H9 (cell line): ENCODE measurements around the gene LDLR. TPM values are rescaled to one million over a fixed set of nuclear protein-coding genes. Genes with fewer than 3 reads are reported as not detected.
"Not testable (repeated sequence)": the region's sequence is repeated elsewhere in the genome, so short reads cannot be mapped to it uniquely, and the experiment has no call there.

ENCODE experiments used
- DNase-seq: peaks from one replicate; pipeline ENCODE4 v3.0.0-alpha.2; 2017
- H2AFZ ChIP-seq: one replicate; pipeline ENCODE4 v1.6.1; 2013; ENCODE audit warnings: mild to moderate bottlenecking, low read length, control low read depth, moderate library complexity
- H2AK5ac ChIP-seq: 2 replicates; pipeline ENCODE4 v1.6.1; 2013; ENCODE audit warnings: low read length, control low read depth, mixed read lengths; ENCODE audit not compliant: insufficient read length
- H2BK120ac ChIP-seq: one replicate; pipeline ENCODE4 v1.6.1; 2013; ENCODE audit warnings: low read depth, mild to moderate bottlenecking, low read length, control low read depth, inconsistent platforms; ENCODE audit not compliant: poor library complexity, severe bottlenecking
- H2BK12ac ChIP-seq: 2 replicates; pipeline ENCODE4 v1.6.1; 2013; ENCODE audit warnings: low read length, control low read depth, mixed read lengths, low read depth; ENCODE audit not compliant: insufficient read length
- H2BK15ac ChIP-seq: 2 replicates; pipeline ENCODE4 v1.6.1; 2013; ENCODE audit warnings: low read depth, low read length, control low read depth
- H2BK20ac ChIP-seq: one replicate; pipeline ENCODE4 v1.6.1; 2013; ENCODE audit warnings: low read depth, mild to moderate bottlenecking, low read length, control low read depth, inconsistent platforms; ENCODE audit not compliant: poor library complexity, severe bottlenecking
- H2BK5ac ChIP-seq: 2 replicates; pipeline ENCODE4 v1.6.1; 2013; ENCODE audit warnings: low read length, control low read depth, mixed read lengths; ENCODE audit not compliant: insufficient read length
- H3K14ac ChIP-seq: 2 replicates; pipeline ENCODE4 v1.6.1; 2013; ENCODE audit warnings: low read length, control low read depth; ENCODE audit not compliant: insufficient read depth
- H3K18ac ChIP-seq: 2 replicates; pipeline ENCODE4 v1.6.1; 2013; ENCODE audit warnings: low read depth, mild to moderate bottlenecking, mixed read lengths, low read length, control low read depth; ENCODE audit not compliant: insufficient read length
- H3K23ac ChIP-seq: 2 replicates; pipeline ENCODE4 v1.6.1; 2013; ENCODE audit warnings: low read length, control low read depth, mixed read lengths, low read depth; ENCODE audit not compliant: insufficient read length
- H3K23me2 ChIP-seq: 2 replicates; pipeline ENCODE4 v1.6.1; 2013; ENCODE audit warnings: low read depth, mild to moderate bottlenecking, mixed read lengths, low read length, control low read depth; ENCODE audit not compliant: insufficient read length, poor library complexity, severe bottlenecking
- H3K27ac ChIP-seq: 2 replicates; pipeline ENCODE4 v1.5.1; 2013; ENCODE audit warnings: low read length, control low read depth, mixed read lengths, low read depth; ENCODE audit not compliant: insufficient read length
- H3K27me3 ChIP-seq: 2 replicates; pipeline ENCODE4 v1.6.1; 2013; ENCODE audit warnings: low read length, control low read depth, inconsistent platforms; ENCODE audit not compliant: insufficient read depth
- H3K4ac ChIP-seq: 2 replicates; pipeline ENCODE4 v1.6.1; 2013; ENCODE audit warnings: low read depth, mild to moderate bottlenecking, control low read depth, inconsistent platforms, low read length, moderate library complexity
- H3K4me1 ChIP-seq: 2 replicates; pipeline ENCODE4 v1.6.1; 2013; ENCODE audit warnings: low read length, control low read depth, inconsistent platforms; ENCODE audit not compliant: insufficient read depth
- H3K4me2 ChIP-seq: 2 replicates; pipeline ENCODE4 v1.6.1; 2013; ENCODE audit warnings: low read length, control low read depth, mixed read lengths; ENCODE audit not compliant: insufficient read length, insufficient read depth
- H3K56ac ChIP-seq: 2 replicates; pipeline ENCODE4 v1.6.1; 2013; ENCODE audit warnings: low read depth, mild to moderate bottlenecking, mixed read lengths, low read length, control low read depth; ENCODE audit not compliant: insufficient read length
- H3K79me1 ChIP-seq: 2 replicates; pipeline ENCODE4 v1.6.1; 2013; ENCODE audit warnings: low read depth, mild to moderate bottlenecking, moderate library complexity, low read length, control low read depth, inconsistent platforms; ENCODE audit not compliant: insufficient read depth, poor library complexity, severe bottlenecking
- H3K79me2 ChIP-seq: 2 replicates; pipeline ENCODE4 v1.6.1; 2013; ENCODE audit warnings: low read length, control low read depth, inconsistent platforms; ENCODE audit not compliant: insufficient read depth
- H3K9ac ChIP-seq: 2 replicates; pipeline ENCODE4 v1.6.1; 2013; ENCODE audit warnings: low read length, control low read depth, mixed read lengths; ENCODE audit not compliant: insufficient read length; ENCODE audit errors: extremely low read depth
- H3K9me3 ChIP-seq: one replicate; pipeline ENCODE4 v1.6.1; 2013; ENCODE audit warnings: low read depth, low read length, inconsistent platforms; ENCODE audit not compliant: control insufficient read depth
- H3T11ph ChIP-seq: one replicate; pipeline ENCODE4 v1.6.1; 2013; ENCODE audit warnings: mild to moderate bottlenecking, low read length, control low read depth, inconsistent platforms
- H4K20me1 ChIP-seq: one replicate; pipeline ENCODE4 v1.6.1; 2013; ENCODE audit not compliant: control insufficient read depth, insufficient read length, insufficient read depth
- H4K5ac ChIP-seq: 2 replicates; pipeline ENCODE4 v1.6.1; 2013; ENCODE audit warnings: low read depth, mild to moderate bottlenecking, mixed read lengths, low read length, control low read depth; ENCODE audit not compliant: insufficient read length
- H4K8ac ChIP-seq: replicated peaks from 2 replicates; pipeline ENCODE4 v1.6.1; 2013; ENCODE audit warnings: low read length, control low read depth, mixed read lengths, low read depth; ENCODE audit not compliant: insufficient read length
- H4K91ac ChIP-seq: 2 replicates; pipeline ENCODE4 v1.6.1; 2013; ENCODE audit warnings: low read depth, mild to moderate bottlenecking, moderate library complexity, mixed read lengths, low read length, control low read depth; ENCODE audit not compliant: insufficient read length
- H3K27ac Mint-ChIP-seq, 3 experiments: 2 replicates in 2 of 3; 3 replicates in 1 of 3; pipeline ENCODE4 v1.8.0; 2020 to 2021; ENCODE audit warnings: mixed read lengths in 3 of 3, mild to moderate bottlenecking in 1 of 3, moderate library complexity in 1 of 3
- H3K27me3 Mint-ChIP-seq: 2 replicates; pipeline ENCODE4 v1.8.0; 2021; ENCODE audit warnings: low read depth, mild to moderate bottlenecking, moderate library complexity, mixed read lengths
- H3K36me3 Mint-ChIP-seq, 3 experiments: 2 replicates in 2 of 3; 3 replicates in 1 of 3; pipeline ENCODE4 v1.8.0; 2020 to 2021; ENCODE audit warnings: low read depth in 3 of 3, mixed read lengths in 3 of 3; ENCODE audit not compliant: insufficient read depth in 1 of 3
- H3K4me1 Mint-ChIP-seq, 2 experiments: 2 replicates each; pipeline ENCODE4 v1.8.0; 2020; ENCODE audit warnings: mixed read lengths in 2 of 2
- H3K4me3 Mint-ChIP-seq, 2 experiments: 2 replicates in 1 of 2; 3 replicates in 1 of 2; pipeline ENCODE4 v1.8.0; 2020 to 2021; ENCODE audit warnings: mild to moderate bottlenecking in 2 of 2, mixed read lengths in 2 of 2, moderate library complexity in 1 of 2
- H3K9me3 Mint-ChIP-seq, 2 experiments: 2 replicates in 1 of 2; 3 replicates in 1 of 2; pipeline ENCODE4 v1.8.0; 2020; ENCODE audit warnings: mild to moderate bottlenecking in 2 of 2, mixed read lengths in 2 of 2, moderate library complexity in 1 of 2
- CTCF ChIP-seq: fragments of 200-600 bp; sonication (generic); conservative IDR thresholded peaks from 3 replicates; pipeline ENCODE4 v1.8.0; 2021; ENCODE audit warnings: antibody characterized with exemption, mild to moderate bottlenecking
- WGBS: extraction: QIAGEN DNeasy Blood & Tissue Kit; methylation state at CpG from one replicate; pipeline ENCODE4 v1.1.7; 2013; ENCODE audit warnings: missing lambda C conversion rate, low lambda C conversion rate, mixed read lengths; ENCODE audit not compliant: insufficient read length; ENCODE audit errors: extremely low coverage; 5-methylcytosine and 5-hydroxymethylcytosine counted together
- total RNA-seq: library from RNA; stranded (reverse); gene quantifications from 2 replicates; pipeline ENCODE4 v1.2.1, GENCODE V29; 2021

The LDLR gene
- total RNA-seq, 1 experiment from 2014 or later: 92.7 TPM

- Histone ChIP-seq H3K79me1 (peaks cover 4% of the 10 kb centered on the region), H4K20me1 (no peaks in the 10 kb centered on the region), H3K4ac (no peak overlapping the region), H3K56ac (no peak overlapping the region), H2AFZ (no peak overlapping the region), H4K8ac (no peak overlapping the region), H2BK120ac (no peak overlapping the region), H3K9me3 (no peaks in the 10 kb centered on the region), H4K5ac (no peak overlapping the region), H3K27ac (no peak overlapping the region), H2BK20ac (no peak overlapping the region), H3K18ac (no peak overlapping the region), H3K14ac (no peak overlapping the region), H2BK12ac (no peak overlapping the region), H3K23me2 (peaks cover 4% of the 10 kb centered on the region), H3K27me3 (no peaks in the 10 kb centered on the region), H3K9ac (no peak overlapping the region), H2BK15ac (no peak overlapping the region), H2BK5ac (no peak overlapping the region), H3K4me2 (no peak overlapping the region), H3K23ac (no peak overlapping the region), H3K4me1 (no peaks in the 10 kb centered on the region), H2AK5ac (no peak overlapping the region), H3T11ph (no peak overlapping the region), H4K91ac (no peak overlapping the region), H3K79me2 (peaks cover 5% of the 10 kb centered on the region; the same call in 1 of the 2 replicates)
- no peaks in the 10 kb centered on the region for H3K4me1 Mint-ChIP-seq
- H3K9me3 Mint-ChIP-seq: no peaks in the 10 kb centered on the region
- H3K27me3 Mint-ChIP-seq: no peaks in the 10 kb centered on the region
- TF ChIP-seq CTCF: no peak
- DNase-seq: no peak
- no peak overlapping the region for H3K4me3 Mint-ChIP-seq
- WGBS: no CpG with 5 or more reads among the region's 16 CpGs
- peaks cover 60 to 88% (median 86%) of the 10 kb centered on the region in 3 experiments for H3K36me3 Mint-ChIP-seq
- H3K27ac Mint-ChIP-seq: peak overlapping the region in 1 of 3 experiments; percentile 55; a peak in 2 of 7 replicates
These were observed 13.7 kb downstream of the LDLR start for GRCh38 chr19:11102944-11103343.

GRCh38 chr19:11103667-11104066 lies 14.4 kb downstream of the LDLR start:
- not testable (repeated sequence) for H3K23me2 ChIP-seq, H3K56ac ChIP-seq, H2AFZ ChIP-seq, H3K27me3 ChIP-seq, H2BK15ac ChIP-seq, H4K20me1 ChIP-seq, H3K4me3 Mint-ChIP-seq, H3K27me3 Mint-ChIP-seq, H3K23ac ChIP-seq, H2AK5ac ChIP-seq, H3K79me1 ChIP-seq, H3K79me2 ChIP-seq, H3K4me1 ChIP-seq, H3K4me2 ChIP-seq, H4K91ac ChIP-seq, H3K4ac ChIP-seq, H2BK5ac ChIP-seq, H3T11ph ChIP-seq, H3K9ac ChIP-seq, H3K4me1 Mint-ChIP-seq, H3K18ac ChIP-seq, H3K9me3 ChIP-seq, H3K14ac ChIP-seq, H3K27ac ChIP-seq, H2BK120ac ChIP-seq, H4K8ac ChIP-seq, H3K9me3 Mint-ChIP-seq, H2BK20ac ChIP-seq, H4K5ac ChIP-seq, H2BK12ac ChIP-seq, DNase-seq
- peaks cover 66 to 94% (median 92%) of the 10 kb centered on the region in 3 experiments for H3K36me3 Mint-ChIP-seq
- WGBS: no CpG with 5 or more reads among the region's 10 CpGs
- H3K27ac Mint-ChIP-seq: peak overlapping the region in 1 of 3 experiments; percentile 32; a peak in 2 of 7 replicates
